K562 (cell line): ENCODE measurements around the gene DRD2. TPM values are rescaled to one million over a fixed set of nuclear protein-coding genes. Genes with fewer than 3 reads are reported as not detected.

ENCODE experiments used
- ATAC-seq: fragments of 200-7000 bp; cut with Tn5 transposase; 3 replicates; pipeline ENCODE4 v1.9.1; 2020; ENCODE audit warnings: moderate library complexity
- BruUV-seq: library from RNA; stranded (reverse); fragments of 400-500 nt; replicated peaks from 2 replicates; lab custom pipeline; 2021; lab: Mats Ljungman, UMichigan
- CTCF ChIA-PET: fragments of 300-600 bp; formaldehyde crosslinking; extraction: SDS; loops from one replicate; lab custom pipeline; 2021; ENCODE audit warnings: low intra/inter-chr PET ratio; lab: Yijun Ruan, JAX
- POLR2A ChIA-PET: fragments of 300-600, 350-650 bp; sonication (Branson Sonifier 250); formaldehyde crosslinking; extraction: SDS; loops from one replicate; lab custom pipeline; 2021; ENCODE audit warnings: antibody characterized with exemption, inconsistent platforms; lab: Yijun Ruan, JAX
- DNase-seq, 4 experiments: peaks; one replicate each; pipeline versions ENCODE4 v3.0.0 to v3.0.0-alpha.2; 2011 to 2018; ENCODE audit warnings: low spot score in 3 of 4, mixed read lengths in 3 of 4; ENCODE audit errors: extremely low read depth in 1 of 4
- FAIRE-seq: peaks from 2 replicates; lab custom pipeline; 2011; peaks lifted over from hg19 to GRCh38; lab: Jason Lieb, UNC
- H2AFZ ChIP-seq: 2 replicates; pipeline ENCODE4 v1.6.0; 2011; ENCODE audit warnings: low read depth, low read length, control low read depth, inconsistent platforms
- H3K27ac ChIP-seq: fragments of 200-600 bp; 3 replicates; pipeline ENCODE4 v1.8.0; 2011; ENCODE audit warnings: low read depth, mild to moderate bottlenecking, control low read depth, inconsistent platforms, low read length, moderate library complexity, mixed read lengths; ENCODE audit errors: extremely low read depth
- H3K27me3 ChIP-seq, 2 experiments: fragments of 300-600 bp in 1 of 2; 2 replicates in 1 of 2; 3 replicates in 1 of 2; pipeline versions ENCODE4 v1.6.0 to v1.8.0; 2011; ENCODE audit warnings: inconsistent platforms in 2 of 2, low read length in 2 of 2, mild to moderate bottlenecking in 1 of 2, mixed read lengths in 1 of 2, moderate library complexity in 1 of 2; ENCODE audit not compliant: control insufficient read depth in 2 of 2, insufficient read depth in 2 of 2
- H3K36me3 ChIP-seq: fragments of 300-600 bp; 3 replicates; pipeline ENCODE4 v1.8.0; 2011; ENCODE audit warnings: mild to moderate bottlenecking, low read length, inconsistent platforms; ENCODE audit not compliant: control insufficient read depth, insufficient read depth
- H3K4me1 ChIP-seq, 2 experiments: fragments of 200-600 bp in 1 of 2; replicated peaks in 1 of 2; 2 replicates in 1 of 2; 3 replicates in 1 of 2; pipeline versions ENCODE4 v1.5.1 to v1.8.0; 2011; ENCODE audit warnings: inconsistent platforms in 2 of 2, low read length in 2 of 2, mild to moderate bottlenecking in 1 of 2, mixed read lengths in 1 of 2, moderate library complexity in 1 of 2; ENCODE audit not compliant: control insufficient read depth in 2 of 2, insufficient read depth in 2 of 2
- H3K4me2 ChIP-seq: 2 replicates; pipeline ENCODE4 v1.6.1; 2011; ENCODE audit warnings: low read length, control low read depth, inconsistent platforms, mixed read lengths; ENCODE audit not compliant: insufficient read depth
- H3K4me3 ChIP-seq: fragments of 200-600 bp; sonication (generic), shearing (Covaris generic); 2 replicates; pipeline ENCODE4 v1.5.1; 2016; ENCODE audit warnings: control low read depth, inconsistent platforms
- H3K79me2 ChIP-seq: fragments of 200-600 bp; 3 replicates; pipeline ENCODE4 v1.8.0; 2011; ENCODE audit warnings: low read length, inconsistent platforms; ENCODE audit not compliant: control insufficient read depth, insufficient read depth
- H3K9ac ChIP-seq, 2 experiments: 2 replicates each; pipeline versions ENCODE4 v1.6.0 to v1.6.1; 2011; ENCODE audit warnings: low read depth in 2 of 2, low read length in 2 of 2, control low read depth in 1 of 2, inconsistent platforms in 1 of 2, mild to moderate bottlenecking in 1 of 2, mixed read lengths in 1 of 2; ENCODE audit not compliant: insufficient read depth in 1 of 2
- H3K9me1 ChIP-seq: one replicate; pipeline ENCODE4 v1.6.0; 2011; ENCODE audit warnings: inconsistent platforms, mild to moderate bottlenecking, low read length, moderate library complexity; ENCODE audit not compliant: control insufficient read depth, insufficient read depth
- H3K9me3 ChIP-seq: replicated peaks from 2 replicates; pipeline ENCODE4 v1.5.1; 2011; ENCODE audit warnings: low read depth, low read length, inconsistent platforms; ENCODE audit not compliant: control insufficient read depth, insufficient read depth
- H4K20me1 ChIP-seq: replicated peaks from 2 replicates; pipeline ENCODE4 v1.6.1; 2011; ENCODE audit warnings: low read length, inconsistent platforms, mixed read lengths; ENCODE audit not compliant: control insufficient read depth, insufficient read depth
- CTCF ChIP-seq, 3 experiments: IDR thresholded peaks in 2 of 3; conservative IDR thresholded peaks in 1 of 3; 2 replicates each; pipeline ENCODE4 v1.5.1; 2011 to 2012; ENCODE audit warnings: low read length in 3 of 3, mild to moderate bottlenecking in 3 of 3, control low read depth in 2 of 3, improper control_type of control experiment in 1 of 3, inconsistent platforms in 1 of 3, low read depth in 1 of 3, mixed read lengths in 1 of 3, moderate library complexity in 1 of 3; ENCODE audit not compliant: insufficient read depth in 2 of 3
- MEIS2 ChIP-seq: fragments of 450-650 bp; IDR thresholded peaks from 2 replicates; pipeline ENCODE4 v1.6.1; 2014; ENCODE audit warnings: mild to moderate bottlenecking; ENCODE audit not compliant: partially characterized antibody
- RAD21 ChIP-seq, 2 experiments: fragments of 250-450 bp in 1 of 2; fragments of 450-650 bp in 1 of 2; sonication (Bioruptor Pico) in 1 of 2; formaldehyde crosslinking in 1 of 2; IDR thresholded peaks in 1 of 2; conservative IDR thresholded peaks in 1 of 2; 2 replicates each; pipeline versions ENCODE4 v1.4.0 to v1.8.0; 2020 to 2022; ENCODE audit warnings: mild to moderate bottlenecking in 2 of 2, moderate library complexity in 1 of 2
- WGBS: fragments of 100-300 bp; shearing (Covaris generic); methylation state at CpG from one replicate; pipeline ENCODE4 v1.1.6; 2016; ENCODE audit warnings: low coverage, mixed read lengths; ENCODE audit not compliant: insufficient coverage; ENCODE audit errors: missing lambda C conversion rate; 5-methylcytosine and 5-hydroxymethylcytosine counted together
- in situ Hi-C: fragments of 300-500 bp; cut with MboI; formaldehyde crosslinking; loops from 4 replicates; pipeline ENCODE4 v1.15.0; 2018; ENCODE audit warnings: inconsistent platforms, mixed read lengths
- intact Hi-C: fragments of 100-400 bp; cut with micrococcal nuclease; formaldehyde crosslinking; loops from 2 replicates; pipeline ENCODE4 v1.14.2; 2022
- polyA plus RNA-seq, 8 experiments: library from polyadenylated mRNA; depleted of rRNA in 4 of 8; stranded (reverse) in 5 of 8; unstranded in 3 of 8; fragments of >200 nt; fragmentation: Nextera tagmentation in 2 of 8; fragmentation: Illumina TruSeq in 1 of 8; extraction: Ambion mirVana in 2 of 8; extraction: Trizol in 1 of 8; gene quantifications; 2 replicates each; pipeline versions ENCODE4 v1.2.1 to v1.2.3, GENCODE V29; 2011 to 2014; ENCODE audit warnings: inconsistent platforms in 1 of 8, missing spikeins in 1 of 8
- total RNA-seq, 7 experiments: library from RNA; depleted of rRNA in 6 of 7; stranded (reverse); fragments of >200 nt in 6 of 7; fragmentation: Illumina TruSeq in 2 of 7; extraction: Trizol in 2 of 7; gene quantifications; 2 replicates each; pipeline versions ENCODE4 v1.2.1 to v1.2.3, GENCODE V29; 2011 to 2021; ENCODE audit warnings: low replicate concordance in 1 of 7
- TF ChIP-seq, protein P1 (sequence below): sonication (generic); formaldehyde crosslinking; IDR thresholded peaks from 2 replicates; pipeline ENCODE4 v1.8.1; 2023; ENCODE audit warnings: mild to moderate bottlenecking, missing genetic modification reagents

The DRD2 gene
- total and polyA plus RNA-seq, 9 of the 15 experiments (the other 6 are each of a cell fraction or from before 2014, with no cell fraction given): not detected

- Histone ChIP-seq H3K4me3 (no peak overlapping the region), H3K9me3 (no peaks in the 10 kb centered on the region), H3K4me1 (peaks cover 0 to 11% of the 10 kb centered on the region in 2 experiments; a peak in 2 of 5 replicates), H3K4me2 (no peak overlapping the region)
- DNase-seq: peak in 2 of 4 experiments; percentile 7 to 20
- TF ChIP-seq, protein P1, sequence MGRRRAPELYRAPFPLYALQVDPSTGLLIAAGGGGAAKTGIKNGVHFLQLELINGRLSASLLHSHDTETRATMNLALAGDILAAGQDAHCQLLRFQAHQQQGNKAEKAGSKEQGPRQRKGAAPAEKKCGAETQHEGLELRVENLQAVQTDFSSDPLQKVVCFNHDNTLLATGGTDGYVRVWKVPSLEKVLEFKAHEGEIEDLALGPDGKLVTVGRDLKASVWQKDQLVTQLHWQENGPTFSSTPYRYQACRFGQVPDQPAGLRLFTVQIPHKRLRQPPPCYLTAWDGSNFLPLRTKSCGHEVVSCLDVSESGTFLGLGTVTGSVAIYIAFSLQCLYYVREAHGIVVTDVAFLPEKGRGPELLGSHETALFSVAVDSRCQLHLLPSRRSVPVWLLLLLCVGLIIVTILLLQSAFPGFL (CRISPR knock-in tag): no peak
- TF ChIP-seq RAD21 (CRISPR knock-in tag; conservative IDR thresholded peaks at IDR 0.05 in 1 of 2, IDR thresholded peaks at IDR 0.05 in 1 of 2) (peak in 1 of 2 experiments; percentile 47; a peak in 3 of 4 replicates), CTCF (IDR thresholded peaks at IDR 0.05 in 2 of 3, conservative IDR thresholded peaks at IDR 0.05 in 1 of 3; ENCODE audit: insufficient read depth in 2 of 3, low read depth in 1 of 3, low read length in 3 of 3) (0 out of 6 replicates have a peak, but pooled peaks of 1 of the 3 experiments have one; percentile 12), MEIS2 (no peak)
- TF ChIP-seq, all 486 proteins: peak for 2
- no TSS peak for BruUV-seq
- Histone ChIP-seq H3K79me2 (no peaks in the 10 kb centered on the region), H3K9me1 (no peaks in the 10 kb centered on the region), H3K27ac (no peak overlapping the region), H3K9ac (no peak overlapping the region), H4K20me1 (peaks cover 7% of the 10 kb centered on the region; the same call in 1 of the 2 replicates), H2AFZ (no peak overlapping the region), H3K36me3 (no peaks in the 10 kb centered on the region), H3K27me3 (peaks cover 12 to 40% of the 10 kb centered on the region in 2 experiments; a peak in 4 of 5 replicates)
- FAIRE-seq (no peak), ATAC-seq (peak; percentile 57; the same call in 2 of the 3 replicates)
- POLR2A ChIA-PET: interaction anchor here (0.5 kb wide), 1 partner anchor 14 kb away, joined by 3 read pairs; no protein-coding TSS in a partner anchor
- WGBS: 0% methylated on average over 6 of the region's 8 CpGs
- CTCF ChIA-PET: no interaction called here
- in situ Hi-C loops: no loop called here
- intact Hi-C loops: no loop called here
Observed at GRCh38 chr11:113477321-113477720, 2.1 kb upstream of the DRD2 start.
